ENCODE measurements around the gene FOXK1. TPM values are rescaled to one million over a fixed set of nuclear protein-coding genes. Genes with fewer than 3 reads are reported as not detected.
"Not testable (repeated sequence)": the region's sequence is repeated elsewhere in the genome, so short reads cannot be mapped to it uniquely, and the experiment has no call there.

Gene FOXK1
- total and polyA plus RNA-seq, 2 donors (not counting 1 experiment from before 2014, with no cell fraction given), result 5.2 to 26.9 TPM

GRCh38 chr7:4800487-4800886, 118.4 kb downstream of the FOXK1 start:
- Histone ChIP-seq H3K36me3 (ENCODE audit: control insufficient read depth, insufficient read depth, low read length) (no peaks in the 10 kb centered on the region), H3K27me3 (ENCODE audit: control insufficient read depth, insufficient read depth, low read length) (no peaks in the 10 kb centered on the region), H3K79me2 (ENCODE audit: control insufficient read depth, insufficient read depth, low read length) (no peaks in the 10 kb centered on the region), H3K4me3 (replicated peaks in 1 of 4; ENCODE audit: control extremely low read depth in 1 of 4, insufficient read depth in 1 of 4, low read depth in 3 of 4, low read length in 4 of 4) (no peak overlapping the region), H4K20me1 (ENCODE audit: control insufficient read depth, extremely low read depth, insufficient read depth, low read length) (no peaks in the 10 kb centered on the region), H2AFZ (ENCODE audit: low read length) (no peak overlapping the region), H3K9me3 (ENCODE audit: control insufficient read depth, insufficient read depth, low read depth, low read length) (no peaks in the 10 kb centered on the region), H3K9ac (ENCODE audit: insufficient read depth, low read length) (no peak overlapping the region), H3K4me2 (ENCODE audit: extremely low read depth, insufficient read depth, low read length) (no peak overlapping the region), H3K27ac (ENCODE audit: insufficient read depth, low read length) (no peak overlapping the region), H3K4me1 (ENCODE audit: control insufficient read depth, extremely low read depth, insufficient read depth, low read length) (no peaks in the 10 kb centered on the region)
- TF ChIP-seq CTCF (conservative IDR thresholded peaks at IDR 0.05 in 1 of 2, IDR thresholded peaks at IDR 0.05 in 1 of 2; ENCODE audit: low read depth in 1 of 2, low read length in 2 of 2) (no peak), EZH2 (IDR thresholded peaks at IDR 0.05; ENCODE audit: low read length, missing control alignments) (no peak)
- no peak for DNase-seq (ENCODE audit: low read depth in 2 of 2)

DNA sequence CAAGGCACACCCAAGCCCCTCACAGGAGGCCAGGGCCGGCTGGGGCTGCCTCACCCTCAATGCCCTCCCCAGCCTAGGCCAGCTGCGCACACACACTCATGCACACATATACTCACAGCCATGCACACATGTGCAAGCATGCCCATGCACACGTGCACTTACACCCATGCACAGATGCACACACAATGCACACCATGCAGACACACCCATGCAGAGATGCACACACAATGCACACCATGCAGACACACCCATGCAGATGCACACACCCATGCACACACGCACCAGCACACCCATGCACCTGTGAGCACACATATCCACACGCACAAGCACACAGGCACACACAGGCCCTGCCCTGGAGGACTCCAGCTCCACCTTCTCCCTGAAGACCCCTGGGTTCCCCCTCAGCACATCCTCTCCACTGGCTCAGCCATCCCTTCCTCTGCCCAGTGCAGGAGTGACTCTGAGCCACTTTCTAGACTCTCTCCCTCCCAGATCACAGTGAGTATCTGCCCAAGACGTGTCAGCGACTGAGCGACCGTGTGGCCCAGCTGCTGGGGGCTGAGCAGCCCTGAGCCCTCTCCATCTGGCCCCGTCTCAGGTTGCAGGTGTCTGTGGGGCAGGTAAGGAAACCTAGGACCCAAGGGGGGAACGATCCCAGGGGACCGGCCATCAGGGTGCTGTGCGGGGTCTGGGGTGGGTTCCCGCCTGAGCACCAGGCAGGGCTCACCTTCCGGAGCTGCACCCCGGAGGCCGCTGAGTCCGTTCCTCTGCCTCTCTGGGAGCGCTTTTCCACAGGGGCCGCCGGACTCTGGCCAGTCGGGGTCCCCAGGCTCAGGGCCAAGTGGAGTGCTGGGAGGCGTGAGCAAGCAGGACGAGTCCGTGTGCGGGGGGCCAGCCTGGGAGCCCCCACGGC, 119.1 kb downstream of the FOXK1 start:
- Histone ChIP-seq H3K27ac (ENCODE audit: insufficient read depth, low read length) (no peak overlapping the region), H3K79me2 (ENCODE audit: control insufficient read depth, insufficient read depth, low read length) (no peaks in the 10 kb centered on the region), H3K9ac (ENCODE audit: insufficient read depth, low read length) (no peak overlapping the region), H3K27me3 (ENCODE audit: control insufficient read depth, insufficient read depth, low read length) (no peaks in the 10 kb centered on the region), H3K4me3 (replicated peaks in 1 of 4; ENCODE audit: control extremely low read depth in 1 of 4, insufficient read depth in 1 of 4, low read depth in 3 of 4, low read length in 4 of 4) (no peak overlapping the region), H4K20me1 (ENCODE audit: control insufficient read depth, extremely low read depth, insufficient read depth, low read length) (no peaks in the 10 kb centered on the region), H2AFZ (ENCODE audit: low read length) (no peak overlapping the region), H3K4me2 (ENCODE audit: extremely low read depth, insufficient read depth, low read length) (no peak overlapping the region), H3K4me1 (ENCODE audit: control insufficient read depth, extremely low read depth, insufficient read depth, low read length) (no peaks in the 10 kb centered on the region), H3K9me3 (ENCODE audit: control insufficient read depth, insufficient read depth, low read depth, low read length) (no peaks in the 10 kb centered on the region), H3K36me3 (ENCODE audit: control insufficient read depth, insufficient read depth, low read length) (no peaks in the 10 kb centered on the region)
- TF ChIP-seq EZH2 (IDR thresholded peaks at IDR 0.05; ENCODE audit: low read length, missing control alignments) (no peak), CTCF (conservative IDR thresholded peaks at IDR 0.05 in 1 of 2, IDR thresholded peaks at IDR 0.05 in 1 of 2; ENCODE audit: low read depth in 1 of 2, low read length in 2 of 2) (no peak)
- no peak for DNase-seq (ENCODE audit: low read depth in 2 of 2)

DNA sequence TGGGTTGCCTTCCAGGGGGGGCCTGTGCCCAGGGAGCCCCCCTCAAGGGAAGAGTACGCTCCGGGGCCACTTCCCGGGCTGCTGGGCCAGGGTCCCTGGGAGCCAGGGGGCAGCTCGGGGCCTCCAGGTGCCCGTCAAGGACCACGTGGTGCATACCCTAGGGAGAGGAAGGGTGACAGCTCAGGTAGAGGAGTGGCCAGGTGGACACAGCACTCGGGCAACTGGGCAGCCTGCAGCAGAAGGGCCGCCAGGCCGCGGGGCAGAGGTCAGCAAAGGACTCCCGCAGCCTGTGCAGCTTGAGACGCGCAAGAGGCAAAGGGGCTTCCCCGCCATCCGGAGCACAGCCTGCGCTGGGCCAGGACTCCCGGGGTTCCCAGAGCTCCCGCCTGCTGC, 119.7 kb downstream of the FOXK1 start:
- Histone ChIP-seq H3K27ac (ENCODE audit: insufficient read depth, low read length) (no peak overlapping the region), H2AFZ (ENCODE audit: low read length) (no peak overlapping the region), H3K9ac (ENCODE audit: insufficient read depth, low read length) (no peak overlapping the region), H3K4me2 (ENCODE audit: extremely low read depth, insufficient read depth, low read length) (no peak overlapping the region), H3K36me3 (ENCODE audit: control insufficient read depth, insufficient read depth, low read length) (no peaks in the 10 kb centered on the region), H3K79me2 (ENCODE audit: control insufficient read depth, insufficient read depth, low read length) (no peaks in the 10 kb centered on the region), H3K4me1 (ENCODE audit: control insufficient read depth, extremely low read depth, insufficient read depth, low read length) (no peaks in the 10 kb centered on the region), H3K9me3 (ENCODE audit: control insufficient read depth, insufficient read depth, low read depth, low read length) (no peaks in the 10 kb centered on the region), H3K4me3 (replicated peaks in 1 of 4; ENCODE audit: control extremely low read depth in 1 of 4, insufficient read depth in 1 of 4, low read depth in 3 of 4, low read length in 4 of 4) (no peak overlapping the region), H4K20me1 (ENCODE audit: control insufficient read depth, extremely low read depth, insufficient read depth, low read length) (no peaks in the 10 kb centered on the region), H3K27me3 (ENCODE audit: control insufficient read depth, insufficient read depth, low read length) (peaks cover 4% of the 10 kb centered on the region)
- TF ChIP-seq EZH2 (IDR thresholded peaks at IDR 0.05; ENCODE audit: low read length, missing control alignments) (no peak), CTCF (conservative IDR thresholded peaks at IDR 0.05 in 1 of 2, IDR thresholded peaks at IDR 0.05 in 1 of 2; ENCODE audit: low read depth in 1 of 2, low read length in 2 of 2) (no peak)
- DNase-seq (ENCODE audit: low read depth in 2 of 2), result no peak

- not testable (repeated sequence) for H3K4me3 ChIP-seq (replicated peaks in 1 of 4; ENCODE audit: control extremely low read depth in 1 of 4, insufficient read depth in 1 of 4, low read depth in 3 of 4, low read length in 4 of 4); H3K4me2 ChIP-seq (ENCODE audit: extremely low read depth, insufficient read depth, low read length); H3K4me1 ChIP-seq (ENCODE audit: control insufficient read depth, extremely low read depth, insufficient read depth, low read length); H3K36me3 ChIP-seq (ENCODE audit: control insufficient read depth, insufficient read depth, low read length); H4K20me1 ChIP-seq (ENCODE audit: control insufficient read depth, extremely low read depth, insufficient read depth, low read length); H3K27me3 ChIP-seq (ENCODE audit: control insufficient read depth, insufficient read depth, low read length); H3K79me2 ChIP-seq (ENCODE audit: control insufficient read depth, insufficient read depth, low read length); H3K9ac ChIP-seq (ENCODE audit: insufficient read depth, low read length); H2AFZ ChIP-seq (ENCODE audit: low read length); DNase-seq (ENCODE audit: low read depth in 2 of 2); H3K9me3 ChIP-seq (ENCODE audit: control insufficient read depth, insufficient read depth, low read depth, low read length); H3K27ac ChIP-seq (ENCODE audit: insufficient read depth, low read length)
Measured at GRCh38 chr7:4802577-4802976, 120.5 kb downstream of the FOXK1 start.

Data from fibroblast of lung (primary cell).